ENCODE measurements around the gene OGFOD1. TPM values are rescaled to one million over a fixed set of nuclear protein-coding genes. Genes with fewer than 3 reads are reported as not detected.

The OGFOD1 gene
- total RNA-seq, 1 donor from 2014 or later, result 71.6 TPM

GRCh38 chr16:56428091-56428490 is 23.3 kb upstream of the OGFOD1 start:
- DNase-seq, result no peak

- DNase-seq, result no peak
These were observed 15.1 kb upstream of the OGFOD1 start for GRCh38 chr16:56436258-56436657.

- no peak for DNase-seq
These were observed 13.3 kb upstream of the OGFOD1 start for GRCh38 chr16:56438038-56438437.

GRCh38 chr16:56447286-56447685 is 4.1 kb upstream of the OGFOD1 start:
- peak; percentile 15 for DNase-seq

GRCh38 chr16:56448005-56448404 is 3.3 kb upstream of the OGFOD1 start:
- DNase-seq, result no peak

- peak; percentile 20 for DNase-seq
These were observed 924 bp upstream of the OGFOD1 start for GRCh38 chr16:56450275-56450985.

GRCh38 chr16:56451753-56452689 is 667 bp downstream of the OGFOD1 start:
- DNase-seq, result peak; percentile 62

- no peak for DNase-seq
These were observed 6.6 kb downstream of the OGFOD1 start for GRCh38 chr16:56457927-56458470.

- no peak for DNase-seq
These were observed 8.7 kb downstream of the OGFOD1 start for GRCh38 chr16:56460101-56460500.

GRCh38 chr16:56462064-56462796 is 10.9 kb downstream of the OGFOD1 start:
- DNase-seq, result no peak

- DNase-seq, result no peak
These were observed 11.8 kb downstream of the OGFOD1 start for GRCh38 chr16:56463153-56463552.

GRCh38 chr16:56466344-56466743 is 15.0 kb downstream of the OGFOD1 start:
- no peak for DNase-seq

- no peak for DNase-seq
These were observed 17.4 kb downstream of the OGFOD1 start for GRCh38 chr16:56468800-56469199.

- no peak for DNase-seq
These were observed 18.4 kb downstream of the OGFOD1 start for GRCh38 chr16:56469748-56470147.

- no peak for DNase-seq
These were observed 18.9 kb downstream of the OGFOD1 start for GRCh38 chr16:56470232-56470631.

GRCh38 chr16:56470666-56471065 is 19.3 kb downstream of the OGFOD1 start:
- no peak for DNase-seq

GRCh38 chr16:56475201-56475600 is 23.8 kb downstream of the OGFOD1 start:
- no peak for DNase-seq

- DNase-seq, result peak; percentile 86
These were observed 25.9 kb downstream of the OGFOD1 start for GRCh38 chr16:56477096-56477878.

GRCh38 chr16:56478281-56479049 is 27.1 kb downstream of the OGFOD1 start:
- DNase-seq, result no peak

- DNase-seq, result no peak
These were observed 28.1 kb downstream of the OGFOD1 start for GRCh38 chr16:56479469-56479868.
